HG03571 (cell line): Measurements from ENCODE around the gene PCDHB13.
"Not testable (repeated sequence)": the region's sequence is repeated elsewhere in the genome, so short reads cannot be mapped to it uniquely, and the experiment has no call there.

Source experiments
- ATAC-seq: cut with Tn5 transposase; IDR thresholded peaks from one replicate; pipeline ENCODE4 v1.9.1; 2021; ENCODE audit not compliant: unreplicated experiment

The PCDHB13 gene

DNA sequence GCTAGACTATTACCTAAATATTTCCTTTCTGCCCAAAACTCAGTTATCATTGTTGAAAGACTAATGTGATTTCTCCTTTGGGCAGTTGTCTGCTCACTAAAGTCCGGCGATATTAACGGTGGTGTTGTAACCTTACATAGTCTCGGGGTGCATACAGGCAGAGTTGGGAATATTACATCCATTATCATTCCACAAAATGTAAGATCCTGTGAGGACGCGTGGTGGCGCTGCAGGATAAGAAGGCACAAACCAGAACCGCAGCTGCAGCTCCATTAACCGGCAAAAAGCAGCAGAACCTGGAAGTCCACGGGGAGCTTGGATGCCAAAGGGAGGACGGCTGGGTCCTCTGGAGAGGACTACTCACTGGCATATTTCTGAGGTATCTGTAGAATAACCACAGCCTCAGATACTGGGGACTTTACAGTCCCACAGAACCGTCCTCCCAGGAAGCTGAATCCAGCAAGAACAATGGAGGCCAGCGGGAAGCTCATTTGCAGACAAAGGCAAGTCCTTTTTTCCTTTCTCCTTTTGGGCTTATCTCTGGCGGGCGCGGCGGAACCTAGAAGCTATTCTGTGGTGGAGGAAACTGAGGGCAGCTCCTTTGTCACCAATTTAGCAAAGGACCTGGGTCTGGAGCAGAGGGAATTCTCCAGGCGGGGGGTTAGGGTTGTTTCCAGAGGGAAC is at the start of gene PCDHB13:
PCDHB13 (plus strand) TSS at position 264 of the 684 bp plus-strand sequence; CDS start at position 469, 205 bp downstream.
- ATAC-seq, result not testable (repeated sequence)

DNA sequence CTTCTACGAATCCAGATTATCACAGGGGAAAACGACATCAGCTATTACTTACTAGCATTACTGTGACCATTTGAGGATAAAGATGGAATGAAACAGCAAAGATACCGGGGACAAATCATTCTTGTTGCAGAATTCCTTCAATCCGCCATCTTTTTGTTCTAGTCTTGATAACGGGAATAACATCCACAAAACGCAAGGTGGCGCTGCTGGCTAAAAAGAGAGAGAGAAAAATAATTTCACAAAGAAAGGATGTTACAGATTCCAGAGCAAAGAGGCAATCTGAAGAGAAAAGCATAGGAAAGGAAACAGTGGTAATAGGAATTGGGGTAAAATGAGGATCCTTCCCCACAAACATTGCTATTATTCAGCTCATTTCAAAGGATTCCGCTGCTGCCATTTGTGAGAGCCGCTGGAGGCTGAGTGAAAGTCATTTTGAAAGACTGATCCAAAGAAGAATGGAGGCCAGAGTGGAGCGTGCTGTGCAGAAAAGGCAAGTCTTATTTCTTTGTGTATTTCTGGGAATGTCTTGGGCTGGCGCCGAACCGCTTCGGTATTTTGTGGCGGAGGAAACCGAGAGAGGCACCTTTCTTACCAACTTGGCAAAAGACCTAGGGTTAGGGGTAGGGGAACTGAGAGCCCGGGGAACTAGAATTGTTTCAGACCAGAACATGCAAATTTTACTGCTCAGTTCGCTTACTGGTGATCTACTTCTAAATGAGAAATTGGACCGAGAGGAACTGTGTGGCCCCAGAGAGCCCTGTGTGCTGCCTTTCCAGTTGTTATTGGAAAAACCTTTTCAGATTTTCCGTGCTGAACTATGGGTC is 41.1 kb upstream of the PCDHB13 start, which contains the start of gene PCDHB7:
PCDHB7 (plus strand) TSS at position 264 of the 824 bp plus-strand sequence; CDS start at position 456, 192 bp downstream.
- no peak for ATAC-seq

DNA sequence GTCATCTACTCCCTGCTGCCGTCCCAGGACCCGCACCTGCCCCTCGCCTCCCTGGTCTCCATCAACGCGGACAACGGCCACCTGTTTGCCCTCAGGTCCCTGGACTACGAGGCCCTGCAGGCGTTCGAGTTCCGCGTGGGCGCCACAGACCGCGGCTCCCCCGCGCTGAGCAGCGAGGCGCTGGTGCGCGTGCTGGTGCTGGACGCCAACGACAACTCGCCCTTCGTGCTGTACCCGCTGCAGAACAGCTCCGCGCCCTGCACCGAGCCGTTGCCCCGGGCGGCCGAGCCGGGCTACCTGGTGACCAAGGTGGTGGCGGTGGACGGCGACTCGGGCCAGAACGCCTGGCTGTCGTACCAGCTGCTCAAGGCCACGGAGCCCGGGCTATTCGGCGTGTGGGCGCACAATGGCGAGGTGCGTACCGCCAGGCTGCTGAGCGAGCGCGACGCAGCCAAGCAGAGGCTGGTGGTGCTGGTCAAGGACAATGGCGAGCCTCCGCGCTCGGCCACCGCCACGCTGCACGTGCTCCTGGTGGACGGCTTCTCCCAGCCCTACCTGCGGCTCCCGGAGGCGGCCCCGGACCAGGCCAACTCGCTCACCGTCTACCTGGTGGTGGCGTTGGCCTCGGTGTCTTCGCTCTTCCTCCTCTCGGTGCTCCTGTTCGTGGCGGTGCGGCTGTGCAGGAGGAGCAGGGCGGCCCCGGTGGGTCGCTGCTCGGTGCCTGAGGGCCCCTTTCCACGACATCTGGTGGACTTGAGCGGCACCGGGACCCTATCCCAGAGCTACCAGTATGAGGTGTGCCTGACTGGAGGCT is 39.2 kb upstream of the PCDHB13 start:
- ATAC-seq, result not testable (repeated sequence)

DNA sequence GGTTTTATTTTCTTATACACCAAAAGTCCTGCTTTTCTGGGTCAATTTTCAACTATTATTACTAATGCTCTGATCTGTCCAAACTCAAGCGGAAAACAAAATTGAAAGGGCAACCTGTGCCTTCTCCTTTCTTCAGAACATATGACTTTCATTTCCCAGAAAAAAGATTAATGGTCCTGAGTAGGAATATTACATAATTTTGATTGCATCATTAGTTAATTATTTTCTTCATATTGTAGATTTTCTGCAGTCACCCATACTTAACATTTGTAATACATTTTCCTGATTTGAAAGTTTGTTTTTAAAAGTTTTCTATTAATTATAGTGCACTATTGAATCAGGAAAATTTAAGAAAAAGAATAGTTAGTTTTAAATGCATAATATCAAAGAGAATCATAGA is 37.8 kb upstream of the PCDHB13 start:
- no peak for ATAC-seq

DNA sequence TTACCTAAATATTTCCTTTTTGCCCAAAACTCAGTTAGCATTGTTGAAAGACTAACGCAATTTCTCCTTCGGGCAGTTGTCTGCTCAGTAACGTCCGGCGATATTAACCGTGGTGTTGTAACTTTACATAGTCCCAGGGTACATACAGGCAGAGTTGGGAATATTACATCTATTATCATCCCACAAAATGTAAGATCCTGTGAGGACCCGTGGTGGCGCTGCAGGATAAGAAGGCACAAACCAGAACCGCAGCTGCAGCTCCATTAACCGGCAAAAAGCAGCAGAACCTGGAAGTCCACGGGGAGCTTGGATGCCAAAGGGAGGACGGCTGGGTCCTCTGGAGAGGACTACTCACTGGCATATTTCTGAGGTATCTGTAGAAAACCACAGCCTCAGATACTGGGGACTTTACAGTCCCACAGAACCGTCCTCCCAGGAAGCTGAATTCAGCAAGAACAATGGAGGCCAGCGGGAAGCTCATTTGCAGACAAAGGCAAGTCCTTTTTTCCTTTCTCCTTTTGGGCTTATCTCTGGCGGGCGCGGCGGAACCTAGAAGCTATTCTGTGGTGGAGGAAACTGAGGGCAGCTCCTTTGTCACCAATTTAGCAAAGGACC is 36.0 kb upstream of the PCDHB13 start, which contains the start of gene PCDHB8:
PCDHB8 (plus strand) TSS at position 214 of the 615 bp plus-strand sequence; CDS start at position 459, 245 bp downstream.
- not testable (repeated sequence) for ATAC-seq

DNA sequence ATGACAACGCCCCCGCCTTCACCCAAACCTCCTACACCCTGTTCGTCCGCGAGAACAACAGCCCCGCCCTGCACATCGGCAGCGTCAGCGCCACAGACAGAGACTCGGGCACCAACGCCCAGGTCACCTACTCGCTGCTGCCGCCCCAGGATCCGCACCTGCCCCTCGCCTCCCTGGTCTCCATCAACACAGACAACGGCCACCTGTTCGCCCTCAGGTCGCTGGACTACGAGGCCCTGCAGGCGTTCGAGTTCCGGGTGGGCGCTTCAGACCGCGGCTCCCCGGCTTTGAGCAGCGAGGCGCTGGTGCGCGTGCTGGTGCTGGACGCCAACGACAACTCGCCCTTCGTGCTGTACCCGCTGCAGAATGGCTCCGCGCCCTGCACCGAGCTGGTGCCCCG is 34.3 kb upstream of the PCDHB13 start:
- ATAC-seq, result not testable (repeated sequence)

DNA sequence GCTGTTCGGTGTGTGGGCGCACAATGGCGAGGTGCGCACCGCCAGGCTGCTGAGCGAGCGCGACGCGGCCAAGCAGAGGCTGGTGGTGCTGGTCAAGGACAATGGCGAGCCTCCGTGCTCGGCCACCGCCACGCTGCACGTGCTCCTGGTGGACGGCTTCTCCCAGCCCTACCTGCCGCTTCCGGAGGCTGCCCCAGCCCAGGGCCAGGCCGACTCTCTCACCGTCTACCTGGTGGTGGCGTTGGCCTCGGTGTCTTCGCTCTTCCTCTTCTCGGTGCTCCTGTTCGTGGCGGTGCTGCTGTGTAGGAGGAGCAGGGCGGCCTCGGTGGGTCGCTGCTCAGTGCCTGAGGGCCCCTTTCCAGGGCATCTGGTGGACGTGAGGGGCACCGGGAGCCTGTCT is 33.8 kb upstream of the PCDHB13 start:
- ATAC-seq, result not testable (repeated sequence)

DNA sequence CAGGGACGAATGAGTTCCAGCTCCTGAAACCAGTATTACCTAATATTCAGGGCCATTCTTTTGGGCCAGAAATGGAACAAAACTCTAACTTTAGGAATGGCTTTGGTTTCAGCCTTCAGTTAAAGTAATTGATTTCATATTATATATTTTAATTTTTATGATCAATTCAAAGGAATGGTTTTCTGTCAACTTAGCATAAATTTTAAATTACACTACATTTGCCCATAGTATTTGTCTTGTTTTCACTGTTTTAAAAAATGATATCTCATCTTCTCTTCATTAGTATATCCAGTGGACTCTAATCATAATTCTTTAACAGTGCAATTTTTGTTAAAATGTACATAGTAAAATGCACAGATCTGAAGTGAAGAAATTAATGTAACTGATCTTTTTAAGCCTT is 33.4 kb upstream of the PCDHB13 start:
- no peak for ATAC-seq

DNA sequence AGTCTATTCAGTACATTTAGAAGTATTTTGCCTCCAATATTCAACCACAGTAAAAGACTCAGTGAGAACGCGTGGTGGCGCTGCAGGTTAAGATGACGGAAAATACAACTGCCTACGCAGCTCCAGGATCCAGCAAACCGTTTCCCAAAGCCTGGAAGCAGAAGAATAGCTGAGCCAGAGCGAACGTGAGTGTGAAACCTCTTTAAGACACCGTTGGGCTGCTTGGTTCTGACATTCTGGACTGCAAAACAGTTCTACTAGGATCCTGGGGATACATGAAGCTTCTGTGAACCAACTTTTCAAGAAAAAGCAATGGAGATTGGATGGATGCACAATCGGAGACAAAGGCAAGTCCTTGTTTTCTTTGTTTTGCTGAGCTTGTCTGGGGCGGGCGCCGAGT is 31.5 kb upstream of the PCDHB13 start, which contains the start of gene PCDHB16:
PCDHB16 (plus strand) TSS at position 140 of the 400 bp plus-strand sequence; CDS start at position 313, 173 bp downstream.
- ATAC-seq, result no peak

DNA sequence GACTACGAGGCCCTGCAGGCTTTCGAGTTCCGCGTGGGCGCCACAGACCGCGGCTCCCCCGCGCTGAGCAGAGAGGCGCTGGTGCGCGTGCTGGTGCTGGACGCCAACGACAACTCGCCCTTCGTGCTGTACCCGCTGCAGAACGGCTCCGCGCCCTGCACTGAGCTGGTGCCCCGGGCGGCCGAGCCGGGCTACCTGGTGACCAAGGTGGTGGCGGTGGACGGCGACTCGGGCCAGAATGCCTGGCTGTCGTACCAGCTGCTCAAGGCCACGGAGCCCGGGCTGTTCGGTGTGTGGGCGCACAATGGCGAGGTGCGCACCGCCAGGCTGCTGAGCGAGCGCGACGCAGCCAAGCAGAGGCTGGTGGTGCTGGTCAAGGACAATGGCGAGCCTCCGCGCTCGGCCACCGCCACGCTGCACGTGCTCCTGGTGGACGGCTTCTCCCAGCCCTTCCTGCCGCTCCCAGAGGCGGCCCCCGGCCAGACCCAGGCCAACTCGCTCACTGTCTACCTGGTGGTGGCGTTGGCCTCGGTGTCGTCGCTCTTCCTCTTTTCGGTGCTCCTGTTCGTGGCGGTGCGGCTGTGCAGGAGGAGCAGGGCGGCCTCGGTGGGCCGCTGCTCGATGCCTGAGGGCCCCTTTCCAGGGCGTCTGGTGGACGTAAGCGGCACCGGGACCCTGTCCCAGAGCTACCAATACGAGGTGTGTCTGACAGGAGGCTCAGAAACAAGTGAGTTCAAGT is 29.4 kb upstream of the PCDHB13 start:
- ATAC-seq, result not testable (repeated sequence)

DNA sequence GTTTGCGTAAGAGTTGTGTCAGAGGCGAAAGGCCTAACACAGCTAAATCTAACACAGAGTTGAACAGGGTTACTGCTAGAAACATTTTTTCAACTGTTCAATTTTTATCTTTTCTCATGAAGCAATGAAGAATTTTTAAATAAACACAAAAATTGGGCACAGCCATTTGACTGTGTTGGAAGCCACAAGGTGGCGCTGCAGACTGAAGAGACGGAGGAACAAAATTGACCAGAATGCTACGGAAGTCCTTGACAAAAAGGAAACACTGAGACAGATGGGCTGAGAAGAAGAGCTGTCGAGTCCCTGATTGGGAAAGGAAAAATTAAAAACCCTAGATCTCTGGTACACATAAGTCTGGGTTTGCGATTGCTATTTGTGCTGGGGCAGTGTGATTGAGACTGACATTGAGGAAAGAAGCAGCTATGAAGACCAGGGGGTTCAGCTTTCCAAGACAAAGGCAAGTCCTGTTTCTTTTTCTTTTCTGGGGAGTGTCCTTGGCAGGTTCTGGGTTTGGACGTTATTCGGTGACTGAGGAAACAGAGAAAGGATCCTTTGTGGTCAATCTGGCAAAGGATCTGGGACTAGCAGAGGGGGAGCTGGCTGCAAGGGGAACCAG is 26.7 kb upstream of the PCDHB13 start, which contains the start of gene PCDHB9:
PCDHB9 (plus strand) TSS at position 265 of the 616 bp plus-strand sequence; CDS start at position 423, 158 bp downstream.
- ATAC-seq, result no peak

DNA sequence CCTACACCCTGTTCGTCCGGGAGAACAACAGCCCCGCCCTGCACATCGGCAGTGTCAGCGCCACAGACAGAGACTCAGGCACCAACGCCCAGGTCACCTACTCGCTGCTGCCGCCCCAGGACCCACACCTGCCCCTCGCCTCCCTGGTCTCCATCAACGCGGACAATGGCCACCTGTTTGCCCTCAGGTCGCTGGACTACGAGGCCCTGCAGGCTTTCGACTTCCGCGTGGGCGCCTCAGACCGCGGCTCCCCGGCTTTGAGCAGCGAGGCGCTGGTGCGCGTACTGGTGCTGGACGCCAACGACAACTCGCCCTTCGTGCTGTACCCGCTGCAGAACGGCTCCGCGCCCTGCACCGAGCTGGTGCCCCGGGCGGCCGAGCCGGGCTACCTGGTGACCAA is 25.0 kb upstream of the PCDHB13 start:
- not testable (repeated sequence) for ATAC-seq

DNA sequence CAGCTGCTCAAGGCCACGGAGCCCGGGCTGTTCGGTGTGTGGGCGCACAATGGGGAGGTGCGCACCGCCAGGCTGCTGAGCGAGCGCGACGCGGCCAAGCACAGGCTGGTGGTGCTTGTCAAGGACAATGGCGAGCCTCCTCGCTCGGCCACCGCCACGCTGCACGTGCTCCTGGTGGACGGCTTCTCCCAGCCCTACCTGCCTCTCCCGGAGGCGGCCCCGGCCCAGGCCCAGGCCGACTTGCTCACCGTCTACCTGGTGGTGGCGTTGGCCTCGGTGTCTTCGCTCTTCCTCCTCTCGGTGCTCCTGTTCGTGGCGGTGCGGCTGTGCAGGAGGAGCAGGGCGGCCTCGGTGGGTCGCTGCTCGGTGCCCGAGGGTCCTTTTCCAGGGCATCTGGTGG is 24.6 kb upstream of the PCDHB13 start:
- not testable (repeated sequence) for ATAC-seq

DNA sequence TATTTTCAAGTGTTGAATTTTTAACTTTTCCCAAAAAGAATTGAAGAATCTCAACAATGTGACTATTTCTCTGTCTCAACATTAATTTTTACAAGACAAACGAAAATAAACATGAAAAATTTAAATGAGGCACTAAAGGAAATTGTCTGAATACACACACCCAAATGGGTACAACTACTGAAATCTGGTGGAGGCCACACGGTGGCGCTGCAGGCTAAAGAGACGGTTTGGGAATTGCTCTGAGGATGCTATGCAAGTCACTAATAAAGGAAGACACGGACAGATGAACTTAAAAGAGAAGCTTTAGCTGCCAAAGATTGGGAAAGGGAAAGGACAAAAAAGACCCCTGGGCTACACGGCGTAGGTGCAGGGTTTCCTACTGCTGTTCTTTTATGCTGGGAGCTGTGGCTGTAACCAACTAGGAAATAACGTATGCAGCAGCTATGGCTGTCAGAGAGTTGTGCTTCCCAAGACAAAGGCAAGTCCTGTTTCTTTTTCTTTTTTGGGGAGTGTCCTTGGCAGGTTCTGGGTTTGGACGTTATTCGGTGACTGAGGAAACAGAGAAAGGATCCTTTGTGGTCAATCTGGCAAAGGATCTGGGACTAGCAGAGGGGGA is 21.5 kb upstream of the PCDHB13 start, which contains the start of gene PCDHB10:
PCDHB10 (plus strand) TSS at position 244 of the 616 bp plus-strand sequence; CDS start at position 444, 200 bp downstream.
- no peak for ATAC-seq

DNA sequence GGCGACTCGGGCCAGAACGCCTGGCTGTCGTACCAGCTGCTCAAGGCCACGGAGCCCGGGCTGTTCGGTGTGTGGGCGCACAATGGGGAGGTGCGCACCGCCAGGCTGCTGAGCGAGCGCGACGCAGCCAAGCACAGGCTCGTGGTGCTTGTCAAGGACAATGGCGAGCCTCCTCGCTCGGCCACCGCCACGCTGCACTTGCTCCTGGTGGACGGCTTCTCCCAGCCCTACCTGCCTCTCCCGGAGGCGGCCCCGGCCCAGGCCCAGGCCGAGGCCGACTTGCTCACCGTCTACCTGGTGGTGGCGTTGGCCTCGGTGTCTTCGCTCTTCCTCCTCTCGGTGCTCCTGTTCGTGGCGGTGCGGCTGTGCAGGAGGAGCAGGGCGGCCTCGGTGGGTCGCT is 19.4 kb upstream of the PCDHB13 start:
- ATAC-seq, result not testable (repeated sequence)

DNA sequence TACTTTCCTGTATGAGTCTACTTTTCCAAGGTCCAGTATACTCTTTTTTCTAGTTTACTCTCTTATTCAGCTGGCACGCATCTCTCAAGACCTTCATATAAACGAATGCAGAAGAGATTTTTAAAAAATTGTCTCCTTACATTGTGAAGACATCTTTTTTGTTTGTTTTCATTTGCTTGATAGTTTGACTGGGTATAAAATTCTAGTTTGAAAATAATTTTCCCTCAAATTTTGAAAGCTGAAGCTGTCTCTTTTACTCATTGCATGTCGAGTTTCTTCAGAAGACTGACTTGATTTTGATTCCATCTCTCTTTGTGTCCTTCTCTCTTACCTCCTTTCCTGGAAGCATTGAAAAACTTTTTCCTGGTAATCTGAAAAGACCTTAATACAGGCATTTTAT is 17.4 kb upstream of the PCDHB13 start:
- no peak for ATAC-seq

DNA sequence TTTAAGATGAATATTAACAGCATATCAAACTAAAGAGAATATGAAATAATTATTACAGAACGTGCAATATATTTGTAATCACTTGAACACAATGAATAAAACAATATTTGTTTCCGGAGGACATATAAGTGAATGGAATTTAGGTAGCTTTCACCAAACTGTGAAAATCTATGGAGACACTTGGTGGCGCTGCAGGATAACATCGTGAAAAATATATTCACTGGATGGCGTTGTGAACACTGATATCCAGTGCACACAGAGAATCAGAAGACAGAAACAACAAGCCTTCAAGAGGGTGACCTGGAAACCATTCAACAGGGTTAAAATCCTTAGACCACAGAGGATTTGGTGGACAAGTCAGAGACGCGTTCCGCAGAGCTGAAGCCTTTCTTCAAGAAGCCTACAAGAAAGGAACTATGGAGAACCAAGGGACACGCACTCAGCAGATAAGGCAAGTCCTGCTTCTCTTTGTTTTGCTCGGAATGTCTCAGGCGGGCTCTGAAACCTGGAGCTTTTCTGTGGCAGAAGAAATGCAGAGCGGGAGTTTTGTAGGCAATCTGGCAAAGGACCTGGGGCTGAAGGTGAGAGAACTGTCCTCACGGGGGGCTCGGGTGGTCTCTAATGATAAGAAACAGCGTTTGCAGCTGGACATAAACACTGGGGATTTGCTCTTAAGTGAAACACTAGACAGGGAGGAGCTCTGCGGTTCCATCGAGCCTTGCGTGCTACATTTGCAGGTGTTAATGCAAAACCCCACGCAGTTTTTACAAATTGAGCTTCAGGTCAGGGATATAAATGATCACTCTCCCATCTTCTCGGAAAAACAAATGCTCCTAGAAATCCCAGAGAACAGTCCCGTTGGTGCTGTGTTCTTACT is 14.1 kb upstream of the PCDHB13 start, which contains the start of gene PCDHB11:
PCDHB11 (plus strand) TSS at position 269 of the 877 bp plus-strand sequence; CDS start at position 417, 148 bp downstream.
- no peak for ATAC-seq
